ENCODE data around the gene ABCC1. TPM values are rescaled to one million over a fixed set of nuclear protein-coding genes. Genes with fewer than 3 reads are reported as not detected.

ABCC1 gene
- total RNA-seq, 1 donor from 2014 or later = 95.7 TPM

DNA sequence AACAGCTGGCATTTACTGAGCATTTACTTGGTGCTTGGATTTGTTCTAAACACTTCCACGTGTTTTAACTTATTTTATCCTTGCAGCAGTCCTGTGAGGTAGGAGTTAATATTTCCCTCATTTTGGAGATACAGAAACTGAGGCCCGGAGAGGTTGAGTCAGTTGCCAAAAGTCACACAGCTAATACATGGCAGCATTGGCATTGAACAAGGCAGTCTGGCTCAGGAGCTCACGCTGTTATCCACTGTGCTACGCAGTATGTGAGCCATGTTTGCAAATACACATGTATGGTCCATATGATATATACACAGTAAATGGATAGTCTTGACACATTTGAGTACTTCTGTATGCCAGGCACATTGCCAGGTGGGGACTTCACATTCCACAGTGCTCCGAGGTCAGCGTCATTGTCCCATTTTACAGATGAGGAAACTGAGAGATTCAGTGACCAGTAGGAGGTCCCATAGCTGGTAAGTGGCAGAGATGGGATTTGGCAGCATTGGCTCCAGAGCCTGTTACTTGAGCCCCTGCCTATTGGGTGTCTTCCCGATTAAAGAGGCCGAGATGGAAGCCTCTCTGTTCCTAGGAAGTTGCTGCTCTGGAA lies 163.1 kb downstream of the ABCC1 start:
- H3K27ac Mint-ChIP-seq = no peak overlapping the region
- intact Hi-C loops (cut with micrococcal nuclease) = no loop called here
- no peaks in the 10 kb centered on the region for H3K27me3 Mint-ChIP-seq (ENCODE audit: low read depth)
- DNase-seq (ENCODE audit: low spot score) = no peak
- H3K9me3 Mint-ChIP-seq = peaks cover 6% of the 10 kb centered on the region
- peaks cover 92% of the 10 kb centered on the region for H3K36me3 Mint-ChIP-seq (ENCODE audit: low read depth)
- no peak overlapping the region for H3K4me3 Mint-ChIP-seq (ENCODE audit: low read depth)
- no peaks in the 10 kb centered on the region for H3K4me1 Mint-ChIP-seq (ENCODE audit: low read depth)

DNA sequence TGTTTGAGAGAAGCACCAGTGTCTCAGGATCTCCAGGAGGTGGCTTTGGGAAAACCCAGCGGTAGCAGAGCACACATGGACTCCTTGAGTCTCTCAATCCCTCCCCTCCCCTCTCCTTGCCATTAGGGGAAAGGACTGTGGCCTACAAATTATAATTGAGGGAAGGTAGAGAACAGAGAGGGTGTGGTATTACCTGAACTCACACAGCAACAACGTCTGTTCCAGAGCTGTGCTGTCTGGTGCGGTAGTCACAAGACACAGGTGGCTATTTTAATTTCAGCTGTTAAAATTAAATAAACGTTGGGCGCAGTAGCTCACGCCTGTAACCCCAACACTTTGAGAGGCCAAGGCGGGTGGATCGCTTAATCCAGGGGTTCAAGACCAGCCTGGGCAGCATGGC lies 163.7 kb downstream of the ABCC1 start:
- Mint-ChIP-seq H3K27ac (no peak overlapping the region), H3K27me3 (ENCODE audit: low read depth) (no peaks in the 10 kb centered on the region), H3K36me3 (ENCODE audit: low read depth) (peaks cover 92% of the 10 kb centered on the region), H3K4me1 (ENCODE audit: low read depth) (no peaks in the 10 kb centered on the region), H3K4me3 (ENCODE audit: low read depth) (no peak overlapping the region), H3K9me3 (peaks cover 10% of the 10 kb centered on the region)
- intact Hi-C loops (cut with micrococcal nuclease) = no loop called here
- no peak for DNase-seq (ENCODE audit: low spot score)

DNA sequence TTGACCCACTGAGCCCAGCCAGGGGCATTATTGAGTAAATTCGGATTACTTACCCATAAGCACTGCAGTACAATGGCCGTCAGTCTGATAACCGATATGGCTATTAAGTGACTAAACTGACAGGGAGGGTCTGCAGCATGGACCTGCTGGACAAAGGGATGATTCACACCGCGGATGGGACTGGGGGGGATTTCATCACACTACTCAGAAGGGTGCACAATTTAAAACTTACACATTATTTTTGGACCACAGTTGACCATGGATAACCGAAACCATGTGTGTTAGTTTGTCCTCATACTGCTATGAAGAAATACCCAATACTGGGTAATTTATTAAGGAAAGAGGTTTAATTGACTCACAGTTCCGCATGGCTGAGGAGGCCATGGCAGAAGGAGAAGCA lies 167.4 kb downstream of the ABCC1 start:
- DNase-seq (ENCODE audit: low spot score) = no peak
- Mint-ChIP-seq H3K4me3 (ENCODE audit: low read depth) (no peak overlapping the region), H3K36me3 (ENCODE audit: low read depth) (peaks cover 97% of the 10 kb centered on the region), H3K27ac (no peak overlapping the region), H3K27me3 (ENCODE audit: low read depth) (no peaks in the 10 kb centered on the region), H3K4me1 (ENCODE audit: low read depth) (no peaks in the 10 kb centered on the region), H3K9me3 (peaks cover 20% of the 10 kb centered on the region)
- intact Hi-C loops (cut with micrococcal nuclease) = no loop called here

DNA sequence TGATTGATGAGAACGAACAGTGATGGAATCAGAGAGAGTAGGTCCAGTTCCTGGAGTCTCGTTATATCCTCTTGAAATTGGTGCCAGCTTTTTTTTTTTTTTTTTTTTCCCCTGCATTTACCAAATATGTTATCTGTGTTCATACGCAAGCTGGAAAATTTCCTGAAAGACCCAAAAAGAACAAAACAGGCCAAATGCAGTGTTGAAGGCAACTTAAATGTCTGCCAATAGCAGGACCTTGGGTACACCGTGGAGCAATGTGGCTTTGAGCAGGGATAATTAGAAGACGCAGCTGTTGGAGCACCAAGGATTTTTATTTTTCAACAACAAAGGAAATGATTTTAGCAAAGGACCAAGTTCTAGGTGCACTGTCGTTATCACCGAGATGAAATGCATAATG lies 168.9 kb downstream of the ABCC1 start:
- H3K4me3 Mint-ChIP-seq (ENCODE audit: low read depth) = no peak overlapping the region
- H3K9me3 Mint-ChIP-seq = peaks cover 20% of the 10 kb centered on the region
- no peak for DNase-seq (ENCODE audit: low spot score)
- H3K27me3 Mint-ChIP-seq (ENCODE audit: low read depth) = no peaks in the 10 kb centered on the region
- H3K27ac Mint-ChIP-seq = no peak overlapping the region
- peaks cover 97% of the 10 kb centered on the region for H3K36me3 Mint-ChIP-seq (ENCODE audit: low read depth)
- H3K4me1 Mint-ChIP-seq (ENCODE audit: low read depth) = no peaks in the 10 kb centered on the region
- intact Hi-C loops (cut with micrococcal nuclease) = no loop called here

DNA sequence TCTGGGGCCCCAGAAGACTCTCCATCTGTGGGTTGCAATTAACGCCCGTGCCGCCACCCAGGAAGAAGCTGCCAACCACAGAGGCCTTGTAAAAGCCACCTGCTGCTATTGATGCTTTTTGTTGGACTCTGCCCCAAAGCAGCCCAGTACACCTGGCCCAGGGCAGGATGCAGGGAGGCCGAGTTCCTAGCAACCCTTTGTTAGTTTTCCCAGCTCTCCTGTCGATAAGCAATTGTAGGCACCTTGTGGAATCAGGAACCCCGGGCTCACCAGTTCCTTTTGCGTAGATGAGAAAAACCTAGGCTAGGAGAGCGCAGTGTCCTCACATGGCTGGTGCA lies 170.6 kb downstream of the ABCC1 start:
- no peak overlapping the region for H3K27ac Mint-ChIP-seq
- no peak for DNase-seq (ENCODE audit: low spot score)
- no peak overlapping the region for H3K4me3 Mint-ChIP-seq (ENCODE audit: low read depth)
- peaks cover 35% of the 10 kb centered on the region for H3K9me3 Mint-ChIP-seq
- peaks cover 99% of the 10 kb centered on the region for H3K36me3 Mint-ChIP-seq (ENCODE audit: low read depth)
- intact Hi-C loops (cut with micrococcal nuclease) = loop anchor here (10.0 kb wide), 1 partner anchor 235 kb away; the partner anchor contains the start of gene CEP20
- no peaks in the 10 kb centered on the region for H3K4me1 Mint-ChIP-seq (ENCODE audit: low read depth)
- H3K27me3 Mint-ChIP-seq (ENCODE audit: low read depth) = no peaks in the 10 kb centered on the region

- H3K27ac Mint-ChIP-seq = no peak overlapping the region
- H3K4me3 Mint-ChIP-seq (ENCODE audit: low read depth) = no peak overlapping the region
- intact Hi-C loops (cut with micrococcal nuclease) = loop anchor here (10.0 kb wide), 1 partner anchor 236 kb away; the partner anchor contains the start of gene CEP20
- no peaks in the 10 kb centered on the region for H3K27me3 Mint-ChIP-seq (ENCODE audit: low read depth)
- peaks cover 99% of the 10 kb centered on the region for H3K36me3 Mint-ChIP-seq (ENCODE audit: low read depth)
- no peak for DNase-seq (ENCODE audit: low spot score)
- peaks cover 35% of the 10 kb centered on the region for H3K9me3 Mint-ChIP-seq
- H3K4me1 Mint-ChIP-seq (ENCODE audit: low read depth) = no peaks in the 10 kb centered on the region
These were observed 171.2 kb downstream of the ABCC1 start for GRCh38 chr16:16120382-16121184.

DNA sequence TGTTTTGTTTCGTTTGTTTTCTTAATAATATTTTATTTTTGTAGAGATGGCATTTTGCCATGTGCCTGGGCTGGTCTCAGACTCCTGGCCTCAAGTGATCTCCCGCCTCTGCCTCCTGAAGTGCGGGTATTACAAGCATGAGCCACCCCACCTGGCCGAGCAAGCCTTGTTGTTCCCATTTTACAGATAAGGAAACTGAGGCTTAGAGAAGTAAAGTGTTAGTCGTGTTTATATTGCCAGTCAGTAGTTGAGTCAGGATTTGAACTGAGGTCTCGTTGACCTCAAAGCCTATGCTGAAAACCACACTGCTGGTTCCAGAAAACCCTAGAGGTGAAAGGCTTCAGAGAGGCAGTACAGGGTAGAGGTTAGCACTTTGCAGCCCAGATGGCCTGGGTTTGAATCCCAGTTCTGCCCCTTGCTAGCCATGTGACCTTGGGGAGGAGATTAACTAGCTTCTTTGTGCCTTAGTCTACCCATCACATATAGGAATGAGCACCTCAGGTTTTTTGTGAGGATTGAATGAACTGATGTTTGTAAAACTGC lies 171.8 kb downstream of the ABCC1 start:
- Mint-ChIP-seq H3K4me1 (ENCODE audit: low read depth) (no peaks in the 10 kb centered on the region), H3K9me3 (peaks cover 35% of the 10 kb centered on the region), H3K36me3 (ENCODE audit: low read depth) (peaks cover 99% of the 10 kb centered on the region), H3K27ac (no peak overlapping the region), H3K4me3 (ENCODE audit: low read depth) (no peak overlapping the region), H3K27me3 (ENCODE audit: low read depth) (no peaks in the 10 kb centered on the region)
- no peak for DNase-seq (ENCODE audit: low spot score)
- intact Hi-C loops (cut with micrococcal nuclease) = loop anchor here (10.0 kb wide), 1 partner anchor 236 kb away; the partner anchor contains the start of gene CEP20

DNA sequence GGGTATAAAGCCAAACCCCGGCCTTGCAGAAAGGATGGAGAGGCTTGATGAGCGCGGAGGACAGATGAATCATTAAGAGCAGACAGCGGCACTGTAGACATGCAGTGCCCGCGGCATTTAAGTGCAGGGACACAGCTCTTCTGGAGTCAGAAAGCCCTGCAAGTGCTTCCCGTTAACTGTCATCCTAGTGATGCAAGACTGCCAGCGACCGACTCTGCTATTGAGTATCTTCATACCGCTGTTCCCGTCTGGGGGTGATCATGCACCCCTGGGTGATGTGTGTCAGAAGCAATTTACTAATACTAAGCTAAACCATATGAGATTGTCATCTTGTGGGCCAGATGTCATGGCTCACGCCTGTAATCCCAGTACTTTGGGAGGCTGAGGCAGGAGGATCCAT lies 172.8 kb downstream of the ABCC1 start:
- intact Hi-C loops (cut with micrococcal nuclease) = loop anchor here (10.0 kb wide), 1 partner anchor 237 kb away; the partner anchor contains the start of gene CEP20
- no peaks in the 10 kb centered on the region for H3K4me1 Mint-ChIP-seq (ENCODE audit: low read depth)
- no peaks in the 10 kb centered on the region for H3K27me3 Mint-ChIP-seq (ENCODE audit: low read depth)
- H3K36me3 Mint-ChIP-seq (ENCODE audit: low read depth) = peaks cover 98% of the 10 kb centered on the region
- DNase-seq (ENCODE audit: low spot score) = no peak
- H3K9me3 Mint-ChIP-seq = peaks cover 29% of the 10 kb centered on the region
- no peak overlapping the region for H3K4me3 Mint-ChIP-seq (ENCODE audit: low read depth)
- H3K27ac Mint-ChIP-seq = no peak overlapping the region

DNA sequence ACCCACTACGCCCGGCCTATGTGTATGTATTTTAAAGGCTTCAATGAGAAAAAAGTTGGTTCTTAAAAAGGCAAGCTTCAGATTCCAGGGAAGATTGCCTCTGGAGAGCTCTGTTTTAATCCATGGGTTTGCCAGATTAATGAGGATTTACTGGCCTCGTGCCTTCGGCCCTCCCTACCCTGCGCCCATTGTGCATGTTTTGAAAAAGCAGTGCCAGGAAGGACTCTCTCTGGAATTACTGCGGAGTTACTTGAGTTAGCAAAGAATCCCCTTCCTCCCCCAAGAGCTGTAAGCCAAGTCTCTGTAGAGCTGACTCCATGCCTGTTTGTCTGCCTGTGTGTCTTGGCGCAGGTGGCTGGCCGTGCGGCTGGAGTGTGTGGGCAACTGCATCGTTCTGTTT lies 175.0 kb downstream of the ABCC1 start:
- Mint-ChIP-seq H3K4me1 (ENCODE audit: low read depth) (peaks cover 3% of the 10 kb centered on the region), H3K4me3 (ENCODE audit: low read depth) (no peak overlapping the region), H3K27ac (no peak overlapping the region), H3K27me3 (ENCODE audit: low read depth) (no peaks in the 10 kb centered on the region), H3K9me3 (peaks cover 19% of the 10 kb centered on the region), H3K36me3 (ENCODE audit: low read depth) (peaks cover 86% of the 10 kb centered on the region)
- intact Hi-C loops (cut with micrococcal nuclease) = loop anchor here (10.0 kb wide), 1 partner anchor 240 kb away; the partner anchor contains the start of gene CEP20
- no peak for DNase-seq (ENCODE audit: low spot score)

DNA sequence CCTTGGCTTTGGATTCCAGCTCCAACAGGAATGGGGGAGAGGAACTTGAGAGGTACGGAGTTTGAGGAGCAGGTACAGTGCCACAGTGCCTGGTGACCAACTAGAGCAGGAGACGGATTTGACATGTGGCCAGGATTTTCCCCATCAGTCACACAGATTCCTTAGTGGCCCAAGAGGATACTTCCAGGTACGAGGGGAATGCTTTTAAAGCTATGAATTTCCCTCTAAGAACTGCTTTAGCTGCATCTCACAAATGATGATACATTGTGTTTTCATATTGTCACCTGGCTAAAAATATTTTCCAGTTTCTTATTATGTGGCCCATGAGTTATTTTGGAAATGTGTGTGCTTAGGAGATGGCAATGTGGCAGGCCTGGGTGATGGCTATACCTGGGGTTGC lies 175.6 kb downstream of the ABCC1 start:
- DNase-seq (ENCODE audit: low spot score) = no peak
- Mint-ChIP-seq H3K4me3 (ENCODE audit: low read depth) (no peak overlapping the region), H3K36me3 (ENCODE audit: low read depth) (peaks cover 84% of the 10 kb centered on the region), H3K27ac (no peak overlapping the region), H3K27me3 (ENCODE audit: low read depth) (no peaks in the 10 kb centered on the region), H3K9me3 (peaks cover 19% of the 10 kb centered on the region), H3K4me1 (ENCODE audit: low read depth) (peaks cover 3% of the 10 kb centered on the region)
- intact Hi-C loops (cut with micrococcal nuclease) = loop anchor here (5.0 to 10.0 kb wide), 2 partner anchors 240 to 358 kb away; partner anchors contain the start of gene CEP20

DNA sequence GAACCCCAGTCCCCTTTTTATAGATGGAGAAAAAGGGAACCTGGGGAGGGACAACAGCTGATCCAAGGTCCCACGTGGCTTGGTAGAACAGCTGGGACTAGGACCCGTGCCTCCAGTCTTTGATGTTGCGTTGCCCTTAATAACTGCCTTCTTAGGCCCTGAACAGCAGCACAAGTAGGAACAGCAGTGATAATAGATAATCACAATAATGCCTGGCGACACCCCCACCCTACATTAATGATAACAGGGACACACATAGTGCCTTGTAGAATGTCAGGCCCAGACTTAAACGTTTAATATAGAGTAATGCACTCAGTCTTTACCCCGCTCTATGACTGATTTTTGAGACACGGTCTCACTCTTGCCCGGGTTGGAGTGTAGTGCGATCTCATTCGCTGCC lies 177.5 kb downstream of the ABCC1 start:
- H3K4me1 Mint-ChIP-seq (ENCODE audit: low read depth) = peaks cover 3% of the 10 kb centered on the region
- no peak for DNase-seq (ENCODE audit: low spot score)
- intact Hi-C loops (cut with micrococcal nuclease) = loop anchor here (5.0 to 10.0 kb wide), 2 partner anchors 242 to 360 kb away; partner anchors contain the start of gene CEP20

GRCh38 chr16:16127469-16128116 lies 178.2 kb downstream of the ABCC1 start:
- H3K27ac Mint-ChIP-seq = no peak overlapping the region
- intact Hi-C loops (cut with micrococcal nuclease) = loop anchor here (5.0 to 10.0 kb wide), 2 partner anchors 243 to 360 kb away; partner anchors contain the start of gene CEP20
- H3K27me3 Mint-ChIP-seq (ENCODE audit: low read depth) = no peaks in the 10 kb centered on the region
- H3K4me1 Mint-ChIP-seq (ENCODE audit: low read depth) = peaks cover 3% of the 10 kb centered on the region
- peaks cover 77% of the 10 kb centered on the region for H3K36me3 Mint-ChIP-seq (ENCODE audit: low read depth)
- H3K4me3 Mint-ChIP-seq (ENCODE audit: low read depth) = no peak overlapping the region
- peaks cover 15% of the 10 kb centered on the region for H3K9me3 Mint-ChIP-seq
- DNase-seq (ENCODE audit: low spot score) = peak; percentile 64

More for the DNA sequence above, 177.5 kb downstream of the ABCC1 start:
- H3K9me3 Mint-ChIP-seq = peaks cover 15% of the 10 kb centered on the region
- no peaks in the 10 kb centered on the region for H3K27me3 Mint-ChIP-seq (ENCODE audit: low read depth)
- no peak overlapping the region for H3K4me3 Mint-ChIP-seq (ENCODE audit: low read depth)
- H3K27ac Mint-ChIP-seq = no peak overlapping the region
- peaks cover 77% of the 10 kb centered on the region for H3K36me3 Mint-ChIP-seq (ENCODE audit: low read depth)

Data from activated T-helper 2 cell treated with anti-CD3 and anti-CD28 coated beads, Interferon-gamma antibody, Interleukin-2, Interleukin-4, amounts not matched to agents 10 μg/mL and 5 μg/mL and 100 μg/mL, durations not matched to agents 14 hours and 24 hours and 36 hours (primary cell).